PC-9 (cell line): ENCODE data around the gene ELOVL5. TPM values are rescaled to one million over a fixed set of nuclear protein-coding genes. Genes with fewer than 3 reads are reported as not detected.

Experiments
- BruUV-seq: library from RNA; stranded (reverse); fragments of 400-500 nt; replicated peaks from 2 replicates; lab custom pipeline; 2021; lab: Mats Ljungman, UMichigan
- CTCF ChIA-PET: fragments of 300-600 bp; sonication (Branson Sonifier 250); formaldehyde crosslinking; loops from one replicate; lab custom pipeline; 2022; ENCODE audit warnings: antibody characterized with exemption; lab: Charles Lee
- POLR2A ChIA-PET: fragments of 300-600 bp; sonication (Branson Sonifier 250); formaldehyde crosslinking; loops from one replicate; lab custom pipeline; 2022; ENCODE audit warnings: antibody characterized with exemption; ENCODE audit not compliant: unreplicated experiment; lab: Charles Lee
- DNase-seq, 2 experiments: peaks; one replicate each; pipeline versions ENCODE4 v3.0.0 to v3.0.0-alpha.2; 2015 to 2022; ENCODE audit warnings: mixed read lengths in 1 of 2
- H2AFZ ChIP-seq: fragments of 200-600 bp; sonication (generic); 2 replicates; pipeline ENCODE4 v1.8.1; 2017; ENCODE audit warnings: antibody characterized with exemption
- H3F3A ChIP-seq: fragments of 200-600 bp; sonication (generic); 2 replicates; pipeline ENCODE4 v1.8.1; 2017; ENCODE audit warnings: antibody characterized with exemption, mild to moderate bottlenecking, low read depth; ENCODE audit not compliant: insufficient read depth
- H3K27ac ChIP-seq: fragments of 200-600 bp; sonication (generic); 2 replicates; pipeline ENCODE4 v1.6.1; 2016; ENCODE audit warnings: mixed run types
- H3K27me3 ChIP-seq: fragments of 200-600 bp; sonication (generic); 2 replicates; pipeline ENCODE4 v1.6.1; 2016; ENCODE audit warnings: low read depth, mixed run types; ENCODE audit not compliant: insufficient read depth
- H3K36me3 ChIP-seq: fragments of 200-600 bp; sonication (generic); 2 replicates; pipeline ENCODE4 v1.6.1; 2016; ENCODE audit warnings: low read depth, mixed run types
- H3K4me1 ChIP-seq: fragments of 200-600 bp; sonication (generic); replicated peaks from 2 replicates; pipeline ENCODE4 v1.6.1; 2016; ENCODE audit warnings: mixed run types; ENCODE audit not compliant: insufficient read depth
- H3K4me2 ChIP-seq: fragments of 200-600 bp; sonication (generic); 2 replicates; pipeline ENCODE4 v1.6.1; 2017; ENCODE audit warnings: mixed run types
- H3K4me3 ChIP-seq: fragments of 200-600 bp; sonication (generic); 2 replicates; pipeline ENCODE4 v1.6.1; 2016; ENCODE audit warnings: mixed run types
- H3K79me2 ChIP-seq: fragments of 200-600 bp; sonication (generic); 2 replicates; pipeline ENCODE4 v1.6.1; 2017; ENCODE audit warnings: low read depth, mixed run types
- H3K9me2 ChIP-seq: fragments of 200-600 bp; sonication (generic); 2 replicates; pipeline ENCODE4 v1.8.1; 2017; ENCODE audit warnings: mild to moderate bottlenecking; ENCODE audit not compliant: insufficient read depth
- H3K9me3 ChIP-seq: fragments of 200-600 bp; sonication (generic); 2 replicates; pipeline ENCODE4 v1.8.1; 2016; ENCODE audit warnings: low read depth; ENCODE audit not compliant: insufficient read depth
- H4K20me1 ChIP-seq: fragments of 200-600 bp; sonication (generic); 2 replicates; pipeline ENCODE4 v1.8.1; 2017; ENCODE audit not compliant: insufficient read depth
- CTCF ChIP-seq: fragments of 200-600 bp; sonication (generic); conservative IDR thresholded peaks from 2 replicates; pipeline ENCODE4 v1.6.1; 2017; ENCODE audit warnings: mixed run types, antibody characterized with exemption, mild to moderate bottlenecking, moderate library complexity
- EZH2 ChIP-seq: fragments of 200-600 bp; sonication (generic); IDR thresholded peaks from 2 replicates; pipeline ENCODE4 v1.8.0; 2017; ENCODE audit warnings: antibody characterized with exemption, low read depth
- intact Hi-C: fragments of 100-400 bp; cut with micrococcal nuclease; formaldehyde crosslinking; loops from one replicate; pipeline ENCODE4 v1.10.0; 2022; ENCODE audit not compliant: unreplicated experiment
- total RNA-seq: library from RNA; stranded (reverse); gene quantifications from 2 replicates; pipeline ENCODE4 v1.2.3, GENCODE V29; 2021

ELOVL5 gene
- total RNA-seq, 1 experiment from 2014 or later = 108 TPM

DNA sequence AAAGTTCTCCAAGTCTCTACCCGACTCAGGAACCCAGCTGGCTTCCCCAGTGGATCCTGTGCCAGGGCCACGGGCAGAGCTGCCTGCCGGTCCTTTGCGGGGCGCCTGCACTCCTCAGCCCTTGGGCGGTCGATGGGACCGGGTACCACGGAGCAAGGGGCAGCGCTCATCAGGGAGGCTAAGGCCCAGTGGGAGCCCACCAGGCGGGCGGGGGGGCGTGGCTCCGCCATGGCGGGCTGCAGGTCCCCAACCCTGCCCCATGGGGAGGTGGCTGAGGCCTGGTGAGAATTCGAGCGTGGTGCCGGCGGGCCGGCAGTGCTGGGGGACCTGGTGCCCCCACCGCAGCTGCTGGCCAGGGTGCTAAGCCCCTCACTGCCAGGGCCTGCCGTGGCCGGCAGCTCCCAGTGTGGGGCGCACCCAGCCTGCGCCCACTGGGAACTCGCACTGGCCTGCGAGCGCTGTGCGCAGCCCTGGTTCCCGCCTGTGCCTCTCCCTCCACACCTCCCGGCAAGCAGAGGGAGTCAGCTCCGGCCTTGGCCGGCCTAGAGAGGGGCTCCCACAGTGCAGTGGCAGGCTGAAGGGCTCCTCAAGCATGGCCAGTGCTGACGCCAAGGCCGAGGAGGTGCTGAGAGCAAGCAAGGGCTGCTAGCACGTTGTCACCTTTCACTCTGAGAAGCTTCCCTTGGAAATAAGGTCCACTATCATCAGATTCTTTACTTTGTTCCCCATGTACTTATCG is 14.8 kb upstream of the ELOVL5 start:
- Histone ChIP-seq H3K79me2 (no peaks in the 10 kb centered on the region), H3K4me2 (no peak overlapping the region), H3K27ac (no peak overlapping the region), H3K9me2 (no peaks in the 10 kb centered on the region), H3K27me3 (no peaks in the 10 kb centered on the region), H3F3A (peaks cover 16% of the 10 kb centered on the region), H3K9me3 (no peaks in the 10 kb centered on the region), H3K4me3 (no peak overlapping the region), H4K20me1 (no peaks in the 10 kb centered on the region), H3K36me3 (no peaks in the 10 kb centered on the region), H2AFZ (no peak overlapping the region), H3K4me1 (peaks cover 17% of the 10 kb centered on the region)
- ChIA-PET CTCF (no interaction called here), POLR2A (no interaction called here)
- no peak for DNase-seq
- intact Hi-C loops = no loop called here
- BruUV-seq = no TSS peak
- no peak for TF ChIP-seq EZH2
- TF ChIP-seq CTCF = no peak

GRCh38 chr6:53361549-53362031 is 12.8 kb upstream of the ELOVL5 start:
- no TSS peak for BruUV-seq
- no peak for DNase-seq
- Histone ChIP-seq H3K27me3 (no peaks in the 10 kb centered on the region), H3K4me3 (no peak overlapping the region), H3K79me2 (no peaks in the 10 kb centered on the region), H3K4me2 (no peak overlapping the region), H3F3A (peaks cover 28% of the 10 kb centered on the region), H3K36me3 (no peaks in the 10 kb centered on the region), H2AFZ (no peak overlapping the region), H3K9me3 (no peaks in the 10 kb centered on the region), H4K20me1 (no peaks in the 10 kb centered on the region), H3K27ac (no peak overlapping the region), H3K9me2 (no peaks in the 10 kb centered on the region), H3K4me1 (peaks cover 36% of the 10 kb centered on the region)
- POLR2A ChIA-PET = no interaction called here
- TF ChIP-seq CTCF (no peak), EZH2 (no peak)
- CTCF ChIA-PET = no interaction called here
- intact Hi-C loops = no loop called here

GRCh38 chr6:53360093-53360912 is 11.6 kb upstream of the ELOVL5 start:
- no peaks in the 10 kb centered on the region for H3K79me2 ChIP-seq
- no peaks in the 10 kb centered on the region for H3K9me2 ChIP-seq
- no peaks in the 10 kb centered on the region for H3K9me3 ChIP-seq
- peak overlapping the region; percentile 85 for H3K4me2 ChIP-seq
- peak in 1 of 2 experiments; percentile 10 for DNase-seq
- H3K27ac ChIP-seq = peak overlapping the region; percentile 84
- peaks cover 28% of the 10 kb centered on the region for H3F3A ChIP-seq
- peaks cover 36% of the 10 kb centered on the region for H3K4me1 ChIP-seq
- H4K20me1 ChIP-seq = no peaks in the 10 kb centered on the region
- no TSS peak for BruUV-seq
- no peaks in the 10 kb centered on the region for H3K36me3 ChIP-seq
- peak overlapping the region; percentile 93 for H2AFZ ChIP-seq
- H3K4me3 ChIP-seq = peak overlapping the region; percentile 61; the same call in 1 of the 2 replicates
- intact Hi-C loops = no loop called here
- no peaks in the 10 kb centered on the region for H3K27me3 ChIP-seq
- TF ChIP-seq EZH2 (no peak), CTCF (no peak)
- POLR2A ChIA-PET = interaction anchor here (0.5 to 1.0 kb wide), 3 partner anchors 13 to 240 kb away, joined by 3 to 5 read pairs (median 4); no protein-coding TSS in a partner anchor
- CTCF ChIA-PET = interaction anchor here (0.6 kb wide), 1 partner anchor 105 kb away, joined by 8 read pairs; no protein-coding TSS in a partner anchor
